Measurements from ENCODE around the gene SRRM4.

- TF ChIP-seq, protein P1, sequence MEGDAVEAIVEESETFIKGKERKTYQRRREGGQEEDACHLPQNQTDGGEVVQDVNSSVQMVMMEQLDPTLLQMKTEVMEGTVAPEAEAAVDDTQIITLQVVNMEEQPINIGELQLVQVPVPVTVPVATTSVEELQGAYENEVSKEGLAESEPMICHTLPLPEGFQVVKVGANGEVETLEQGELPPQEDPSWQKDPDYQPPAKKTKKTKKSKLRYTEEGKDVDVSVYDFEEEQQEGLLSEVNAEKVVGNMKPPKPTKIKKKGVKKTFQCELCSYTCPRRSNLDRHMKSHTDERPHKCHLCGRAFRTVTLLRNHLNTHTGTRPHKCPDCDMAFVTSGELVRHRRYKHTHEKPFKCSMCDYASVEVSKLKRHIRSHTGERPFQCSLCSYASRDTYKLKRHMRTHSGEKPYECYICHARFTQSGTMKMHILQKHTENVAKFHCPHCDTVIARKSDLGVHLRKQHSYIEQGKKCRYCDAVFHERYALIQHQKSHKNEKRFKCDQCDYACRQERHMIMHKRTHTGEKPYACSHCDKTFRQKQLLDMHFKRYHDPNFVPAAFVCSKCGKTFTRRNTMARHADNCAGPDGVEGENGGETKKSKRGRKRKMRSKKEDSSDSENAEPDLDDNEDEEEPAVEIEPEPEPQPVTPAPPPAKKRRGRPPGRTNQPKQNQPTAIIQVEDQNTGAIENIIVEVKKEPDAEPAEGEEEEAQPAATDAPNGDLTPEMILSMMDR (conservative IDR thresholded peaks at IDR 0.05; ENCODE audit: low read depth in 2 of 2), result no peak
- TF ChIP-seq EZH2 (IDR thresholded peaks at IDR 0.05; ENCODE audit: low read depth, unreplicated experiment) (no peak), POLR2AphosphoS5 (IDR thresholded peaks at IDR 0.05; ENCODE audit: low read depth) (no peak), JUNB (IDR thresholded peaks at IDR 0.05; ENCODE audit: unreplicated experiment) (no peak), CREB1 (CRISPR knock-in tag; IDR thresholded peaks at IDR 0.05; ENCODE audit: low read depth) (no peak)
- TF ChIP-seq, protein P2, sequence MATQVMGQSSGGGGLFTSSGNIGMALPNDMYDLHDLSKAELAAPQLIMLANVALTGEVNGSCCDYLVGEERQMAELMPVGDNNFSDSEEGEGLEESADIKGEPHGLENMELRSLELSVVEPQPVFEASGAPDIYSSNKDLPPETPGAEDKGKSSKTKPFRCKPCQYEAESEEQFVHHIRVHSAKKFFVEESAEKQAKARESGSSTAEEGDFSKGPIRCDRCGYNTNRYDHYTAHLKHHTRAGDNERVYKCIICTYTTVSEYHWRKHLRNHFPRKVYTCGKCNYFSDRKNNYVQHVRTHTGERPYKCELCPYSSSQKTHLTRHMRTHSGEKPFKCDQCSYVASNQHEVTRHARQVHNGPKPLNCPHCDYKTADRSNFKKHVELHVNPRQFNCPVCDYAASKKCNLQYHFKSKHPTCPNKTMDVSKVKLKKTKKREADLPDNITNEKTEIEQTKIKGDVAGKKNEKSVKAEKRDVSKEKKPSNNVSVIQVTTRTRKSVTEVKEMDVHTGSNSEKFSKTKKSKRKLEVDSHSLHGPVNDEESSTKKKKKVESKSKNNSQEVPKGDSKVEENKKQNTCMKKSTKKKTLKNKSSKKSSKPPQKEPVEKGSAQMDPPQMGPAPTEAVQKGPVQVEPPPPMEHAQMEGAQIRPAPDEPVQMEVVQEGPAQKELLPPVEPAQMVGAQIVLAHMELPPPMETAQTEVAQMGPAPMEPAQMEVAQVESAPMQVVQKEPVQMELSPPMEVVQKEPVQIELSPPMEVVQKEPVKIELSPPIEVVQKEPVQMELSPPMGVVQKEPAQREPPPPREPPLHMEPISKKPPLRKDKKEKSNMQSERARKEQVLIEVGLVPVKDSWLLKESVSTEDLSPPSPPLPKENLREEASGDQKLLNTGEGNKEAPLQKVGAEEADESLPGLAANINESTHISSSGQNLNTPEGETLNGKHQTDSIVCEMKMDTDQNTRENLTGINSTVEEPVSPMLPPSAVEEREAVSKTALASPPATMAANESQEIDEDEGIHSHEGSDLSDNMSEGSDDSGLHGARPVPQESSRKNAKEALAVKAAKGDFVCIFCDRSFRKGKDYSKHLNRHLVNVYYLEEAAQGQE (IDR thresholded peaks at IDR 0.05; ENCODE audit: unreplicated experiment), result no peak
- TF ChIP-seq, protein P3, sequence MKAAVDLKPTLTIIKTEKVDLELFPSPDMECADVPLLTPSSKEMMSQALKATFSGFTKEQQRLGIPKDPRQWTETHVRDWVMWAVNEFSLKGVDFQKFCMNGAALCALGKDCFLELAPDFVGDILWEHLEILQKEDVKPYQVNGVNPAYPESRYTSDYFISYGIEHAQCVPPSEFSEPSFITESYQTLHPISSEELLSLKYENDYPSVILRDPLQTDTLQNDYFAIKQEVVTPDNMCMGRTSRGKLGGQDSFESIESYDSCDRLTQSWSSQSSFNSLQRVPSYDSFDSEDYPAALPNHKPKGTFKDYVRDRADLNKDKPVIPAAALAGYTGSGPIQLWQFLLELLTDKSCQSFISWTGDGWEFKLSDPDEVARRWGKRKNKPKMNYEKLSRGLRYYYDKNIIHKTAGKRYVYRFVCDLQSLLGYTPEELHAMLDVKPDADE (IDR thresholded peaks at IDR 0.05), result no peak
- TF ChIP-seq, protein P4, sequence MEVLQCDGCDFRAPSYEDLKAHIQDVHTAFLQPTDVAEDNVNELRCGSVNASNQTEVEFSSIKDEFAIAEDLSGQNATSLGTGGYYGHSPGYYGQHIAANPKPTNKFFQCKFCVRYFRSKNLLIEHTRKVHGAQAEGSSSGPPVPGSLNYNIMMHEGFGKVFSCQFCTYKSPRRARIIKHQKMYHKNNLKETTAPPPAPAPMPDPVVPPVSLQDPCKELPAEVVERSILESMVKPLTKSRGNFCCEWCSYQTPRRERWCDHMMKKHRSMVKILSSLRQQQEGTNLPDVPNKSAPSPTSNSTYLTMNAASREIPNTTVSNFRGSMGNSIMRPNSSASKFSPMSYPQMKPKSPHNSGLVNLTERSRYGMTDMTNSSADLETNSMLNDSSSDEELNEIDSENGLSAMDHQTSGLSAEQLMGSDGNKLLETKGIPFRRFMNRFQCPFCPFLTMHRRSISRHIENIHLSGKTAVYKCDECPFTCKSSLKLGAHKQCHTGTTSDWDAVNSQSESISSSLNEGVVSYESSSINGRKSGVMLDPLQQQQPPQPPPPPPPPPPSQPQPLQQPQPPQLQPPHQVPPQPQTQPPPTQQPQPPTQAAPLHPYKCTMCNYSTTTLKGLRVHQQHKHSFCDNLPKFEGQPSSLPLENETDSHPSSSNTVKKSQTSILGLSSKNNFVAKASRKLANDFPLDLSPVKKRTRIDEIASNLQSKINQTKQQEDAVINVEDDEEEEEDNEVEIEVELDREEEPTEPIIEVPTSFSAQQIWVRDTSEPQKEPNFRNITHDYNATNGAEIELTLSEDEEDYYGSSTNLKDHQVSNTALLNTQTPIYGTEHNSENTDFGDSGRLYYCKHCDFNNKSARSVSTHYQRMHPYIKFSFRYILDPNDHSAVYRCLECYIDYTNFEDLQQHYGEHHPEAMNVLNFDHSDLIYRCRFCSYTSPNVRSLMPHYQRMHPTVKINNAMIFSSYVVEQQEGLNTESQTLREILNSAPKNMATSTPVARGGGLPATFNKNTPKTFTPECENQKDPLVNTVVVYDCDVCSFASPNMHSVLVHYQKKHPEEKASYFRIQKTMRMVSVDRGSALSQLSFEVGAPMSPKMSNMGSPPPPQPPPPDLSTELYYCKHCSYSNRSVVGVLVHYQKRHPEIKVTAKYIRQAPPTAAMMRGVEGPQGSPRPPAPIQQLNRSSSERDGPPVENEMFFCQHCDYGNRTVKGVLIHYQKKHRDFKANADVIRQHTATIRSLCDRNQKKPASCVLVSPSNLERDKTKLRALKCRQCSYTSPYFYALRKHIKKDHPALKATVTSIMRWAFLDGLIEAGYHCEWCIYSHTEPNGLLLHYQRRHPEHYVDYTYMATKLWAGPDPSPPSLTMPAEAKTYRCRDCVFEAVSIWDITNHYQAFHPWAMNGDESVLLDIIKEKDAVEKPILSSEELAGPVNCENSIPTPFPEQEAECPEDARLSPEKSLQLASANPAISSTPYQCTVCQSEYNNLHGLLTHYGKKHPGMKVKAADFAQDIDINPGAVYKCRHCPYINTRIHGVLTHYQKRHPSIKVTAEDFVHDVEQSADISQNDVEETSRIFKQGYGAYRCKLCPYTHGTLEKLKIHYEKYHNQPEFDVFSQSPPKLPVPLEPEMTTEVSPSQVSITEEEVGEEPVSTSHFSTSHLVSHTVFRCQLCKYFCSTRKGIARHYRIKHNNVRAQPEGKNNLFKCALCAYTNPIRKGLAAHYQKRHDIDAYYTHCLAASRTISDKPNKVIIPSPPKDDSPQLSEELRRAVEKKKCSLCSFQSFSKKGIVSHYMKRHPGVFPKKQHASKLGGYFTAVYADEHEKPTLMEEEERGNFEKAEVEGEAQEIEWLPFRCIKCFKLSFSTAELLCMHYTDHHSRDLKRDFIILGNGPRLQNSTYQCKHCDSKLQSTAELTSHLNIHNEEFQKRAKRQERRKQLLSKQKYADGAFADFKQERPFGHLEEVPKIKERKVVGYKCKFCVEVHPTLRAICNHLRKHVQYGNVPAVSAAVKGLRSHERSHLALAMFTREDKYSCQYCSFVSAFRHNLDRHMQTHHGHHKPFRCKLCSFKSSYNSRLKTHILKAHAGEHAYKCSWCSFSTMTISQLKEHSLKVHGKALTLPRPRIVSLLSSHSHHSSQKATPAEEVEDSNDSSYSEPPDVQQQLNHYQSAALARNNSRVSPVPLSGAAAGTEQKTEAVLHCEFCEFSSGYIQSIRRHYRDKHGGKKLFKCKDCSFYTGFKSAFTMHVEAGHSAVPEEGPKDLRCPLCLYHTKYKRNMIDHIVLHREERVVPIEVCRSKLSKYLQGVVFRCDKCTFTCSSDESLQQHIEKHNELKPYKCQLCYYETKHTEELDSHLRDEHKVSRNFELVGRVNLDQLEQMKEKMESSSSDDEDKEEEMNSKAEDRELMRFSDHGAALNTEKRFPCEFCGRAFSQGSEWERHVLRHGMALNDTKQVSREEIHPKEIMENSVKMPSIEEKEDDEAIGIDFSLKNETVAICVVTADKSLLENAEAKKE (CRISPR knock-in tag; IDR thresholded peaks at IDR 0.05), result peak; percentile 99
These were observed 108.2 kb downstream of the SRRM4 start for GRCh38 chr12:119089380-119090013.
